HG02571 (cell line): Measurements from ENCODE around the gene CES3.

ENCODE experiments used
- ATAC-seq: cut with Tn5 transposase; IDR thresholded peaks from one replicate; pipeline ENCODE4 v1.9.1; 2021; ENCODE audit warnings: mild to moderate bottlenecking, moderate library complexity; ENCODE audit not compliant: unreplicated experiment

Gene CES3

DNA sequence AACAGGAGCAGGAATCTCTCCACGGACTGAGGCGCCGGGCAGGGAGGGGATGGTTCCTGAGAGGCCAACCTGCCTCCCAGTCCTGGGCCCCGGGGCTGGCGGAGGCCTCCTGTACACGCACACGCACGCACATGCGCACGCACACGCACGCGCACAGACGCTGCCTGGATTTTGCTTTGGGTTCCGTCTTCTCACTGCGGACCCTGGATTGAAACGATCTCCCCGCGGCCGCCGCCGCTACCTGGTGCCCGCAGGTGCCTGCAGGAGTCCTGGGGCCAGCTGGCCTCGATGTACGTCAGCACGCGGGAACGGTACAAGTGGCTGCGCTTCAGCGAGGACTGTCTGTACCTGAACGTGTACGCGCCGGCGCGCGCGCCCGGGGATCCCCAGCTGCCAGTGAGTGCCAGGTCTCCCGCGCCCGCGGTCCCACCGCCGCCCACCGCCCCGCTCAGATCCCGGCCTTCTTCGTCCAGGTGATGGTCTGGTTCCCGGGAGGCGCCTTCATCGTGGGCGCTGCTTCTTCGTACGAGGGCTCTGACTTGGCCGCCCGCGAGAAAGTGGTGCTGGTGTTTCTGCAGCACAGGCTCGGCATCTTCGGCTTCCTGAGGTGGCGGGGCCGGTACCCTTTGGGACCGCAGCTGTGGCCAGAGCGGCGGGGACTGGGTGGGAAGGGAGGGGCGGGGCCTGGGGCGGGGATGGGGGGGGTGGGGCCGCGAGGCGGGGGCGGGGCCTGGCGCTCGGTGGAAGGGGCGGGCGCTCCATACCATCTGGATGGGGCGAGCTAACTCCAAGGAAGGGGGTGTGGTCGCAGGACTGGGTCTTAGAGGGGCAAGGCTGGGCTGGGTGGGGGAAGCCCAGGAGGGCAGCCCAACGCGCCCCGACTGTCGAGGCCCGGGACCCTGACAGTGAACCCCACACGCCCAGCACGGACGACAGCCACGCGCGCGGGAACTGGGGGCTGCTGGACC is 39.6 kb downstream of the CES3 start:
- ATAC-seq: no peak

DNA sequence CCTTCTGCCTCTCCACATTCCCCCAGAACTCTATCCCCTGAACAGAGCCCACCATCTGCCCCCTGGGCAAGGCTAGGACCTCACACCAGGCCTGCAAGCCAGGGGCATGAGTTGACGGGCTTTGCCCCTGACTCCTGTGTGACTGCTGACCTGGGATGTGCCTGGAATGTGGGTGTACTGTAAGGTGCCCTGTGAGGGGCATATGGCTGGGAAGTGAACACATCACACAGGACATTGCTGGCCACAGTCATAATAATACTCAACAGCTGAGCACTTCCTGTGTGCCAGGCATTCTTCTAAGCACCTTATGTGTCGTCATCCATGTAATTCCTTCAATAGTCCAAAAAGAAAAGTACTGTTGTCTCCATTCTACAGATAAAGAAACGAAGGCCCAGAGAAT is 40.7 kb downstream of the CES3 start:
- ATAC-seq: no peak

DNA sequence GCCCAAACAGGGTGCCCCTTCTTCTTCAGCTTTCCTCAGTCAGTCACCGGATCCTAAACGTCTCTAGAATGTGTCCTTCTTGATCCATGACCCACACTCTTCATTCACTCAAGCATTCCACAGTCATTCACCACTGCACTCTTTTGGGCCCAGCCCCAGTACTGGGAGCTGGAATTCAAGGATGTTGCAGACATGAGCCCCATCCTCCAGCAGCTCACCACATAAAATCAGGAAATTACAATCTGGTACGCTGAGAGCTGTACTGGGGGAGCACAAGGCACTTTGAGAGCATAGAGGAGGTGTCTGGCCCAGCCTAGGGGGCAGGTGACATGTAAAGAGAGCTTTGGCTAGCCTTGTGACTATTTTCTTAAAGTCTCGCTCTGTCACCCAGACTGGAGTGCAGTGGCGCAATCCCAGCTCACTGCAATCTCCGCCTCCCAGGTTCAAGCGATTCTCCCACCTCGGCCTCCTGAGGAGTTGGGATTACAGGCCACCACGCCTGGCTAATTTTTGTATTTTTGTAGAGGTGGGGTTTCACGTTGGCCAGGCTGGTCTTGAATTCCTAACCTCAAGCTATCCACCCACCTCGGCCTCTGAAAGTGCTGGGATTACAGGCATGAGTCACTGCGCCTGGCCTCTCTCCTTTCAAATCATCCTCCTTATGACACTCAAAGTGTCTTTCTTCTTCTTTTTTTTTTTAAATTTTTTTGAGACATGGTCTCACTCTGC is 46.0 kb downstream of the CES3 start:
- ATAC-seq: no peak

DNA sequence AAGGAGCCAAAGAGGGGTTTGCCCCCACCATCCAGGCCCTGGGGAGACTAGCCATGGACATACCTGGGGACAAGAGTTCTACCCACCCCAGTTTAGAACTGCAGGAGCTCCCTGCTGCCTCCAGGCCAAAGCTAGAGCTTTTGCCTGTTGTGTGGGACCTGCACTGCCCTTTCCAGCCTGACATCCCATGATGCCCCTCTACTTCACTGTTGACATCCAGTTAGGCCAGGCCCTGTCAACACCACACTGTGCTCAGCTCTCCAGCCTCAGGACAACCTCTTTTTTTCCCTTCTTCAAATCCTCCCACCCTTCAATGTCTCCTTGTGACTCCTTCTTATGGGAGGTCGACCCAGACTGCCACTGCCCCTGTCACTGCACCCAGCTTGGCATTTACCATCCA is 48.1 kb downstream of the CES3 start:
- ATAC-seq: no peak

DNA sequence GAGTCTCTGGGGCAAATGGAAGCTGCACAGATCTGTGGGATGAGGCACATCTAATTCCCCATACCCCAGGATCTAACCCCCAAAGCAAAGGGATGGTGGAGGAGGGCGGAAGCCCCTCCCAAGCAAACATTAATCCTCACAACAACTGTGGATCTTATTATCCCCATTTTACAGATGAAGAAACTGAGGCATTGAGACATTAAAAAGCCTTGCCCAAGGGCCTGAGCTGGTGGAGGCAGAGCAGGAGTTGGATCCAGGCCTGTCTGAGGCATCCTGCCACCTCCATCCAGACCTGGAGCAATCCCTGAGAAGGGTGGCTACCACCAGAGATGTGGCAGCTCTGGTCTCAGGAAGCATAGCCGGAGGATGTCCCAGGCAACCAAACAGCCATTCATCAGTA is 50.2 kb downstream of the CES3 start:
- no peak for ATAC-seq

DNA sequence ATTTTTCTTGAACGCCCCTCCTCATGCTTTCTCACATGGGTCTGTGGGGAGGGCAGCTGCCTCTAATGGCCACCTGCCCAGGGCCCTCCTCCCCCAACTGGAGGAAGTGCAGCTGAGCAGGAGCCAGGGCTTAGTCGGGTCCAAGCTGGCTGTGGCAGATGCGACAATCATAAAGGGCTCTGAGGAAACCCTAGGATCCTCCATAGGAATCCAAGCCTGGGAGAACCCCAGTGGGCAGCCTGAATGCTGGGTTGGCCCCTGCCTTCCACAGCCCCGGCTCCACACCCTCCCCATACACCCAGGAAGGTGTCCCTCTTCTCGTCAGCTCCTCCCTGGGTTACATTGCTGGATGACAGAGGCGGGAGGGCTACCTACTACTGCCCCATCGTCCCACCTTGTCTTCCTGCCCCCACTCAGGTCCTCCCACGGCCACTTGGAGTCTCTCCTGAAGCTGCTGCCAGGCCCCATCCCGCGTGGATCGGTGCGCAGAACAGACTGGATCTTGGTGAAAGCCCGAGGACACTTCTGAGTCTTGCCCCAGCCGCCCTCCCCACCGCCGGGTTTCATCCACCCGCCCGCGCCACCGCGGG is 52.3 kb downstream of the CES3 start:
- ATAC-seq: no peak

- ATAC-seq: no peak
Measured at GRCh38 chr16:67013823-67014633, 53.0 kb downstream of the CES3 start.

GRCh38 chr16:67014634-67015312 is 53.7 kb downstream of the CES3 start:
- ATAC-seq: no peak

- no peak for ATAC-seq
Measured at GRCh38 chr16:67015313-67015731, 54.3 kb downstream of the CES3 start.

DNA sequence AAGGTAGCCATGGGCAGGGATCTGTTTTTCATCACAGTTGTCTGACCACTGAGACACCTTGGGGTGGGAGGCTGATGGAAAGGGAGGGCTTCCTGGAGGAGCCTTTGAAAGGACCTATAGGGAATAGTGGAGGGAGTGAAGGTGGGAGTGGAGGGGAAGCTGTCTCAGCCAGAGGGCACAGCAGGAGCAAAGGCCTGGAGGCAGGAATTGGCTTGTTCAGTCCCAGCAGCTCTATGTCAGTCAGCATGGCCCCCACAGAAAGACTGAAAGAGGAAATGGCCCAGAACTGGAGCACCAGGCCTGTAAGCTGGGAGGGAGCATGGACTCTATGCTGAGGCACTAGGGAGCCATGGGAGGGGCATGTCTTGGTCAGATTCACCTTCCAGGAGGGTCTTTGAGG is 55.1 kb downstream of the CES3 start:
- ATAC-seq: no peak

DNA sequence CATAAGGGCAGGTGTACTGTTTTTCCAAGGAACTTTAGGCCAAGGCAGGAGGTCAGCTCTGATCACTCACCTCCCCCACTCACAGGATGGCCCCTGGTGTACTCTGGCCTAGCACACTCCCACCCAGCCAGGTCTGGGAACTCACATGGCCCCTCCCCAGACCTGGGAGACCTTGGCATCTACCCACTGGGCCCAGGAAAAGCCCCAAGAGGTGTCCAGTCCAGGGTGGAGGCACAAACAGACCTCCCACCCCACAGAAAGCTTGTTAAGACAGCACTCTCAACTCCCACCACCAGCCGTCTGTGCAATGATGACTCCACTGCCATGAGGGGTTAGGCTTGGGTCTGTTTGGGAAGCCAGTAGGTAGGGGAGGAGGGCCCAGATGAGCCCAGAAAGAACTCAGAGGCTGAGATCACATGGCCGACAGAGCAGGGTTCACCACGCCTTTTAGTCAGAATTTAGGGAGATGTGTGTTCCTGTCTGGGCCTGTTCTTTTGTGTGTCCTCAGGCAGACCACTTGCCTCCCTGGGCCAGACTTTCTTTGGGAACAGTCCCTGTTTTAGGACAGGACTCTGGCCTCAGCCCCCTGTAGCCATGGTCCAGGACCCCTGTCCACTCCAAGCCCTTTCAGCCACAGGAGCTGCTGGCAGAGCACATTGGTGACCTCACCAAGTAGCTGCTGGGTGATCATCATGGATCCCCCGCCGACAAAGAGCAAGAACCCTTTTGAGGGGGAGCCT is 55.8 kb downstream of the CES3 start:
- no peak for ATAC-seq

DNA sequence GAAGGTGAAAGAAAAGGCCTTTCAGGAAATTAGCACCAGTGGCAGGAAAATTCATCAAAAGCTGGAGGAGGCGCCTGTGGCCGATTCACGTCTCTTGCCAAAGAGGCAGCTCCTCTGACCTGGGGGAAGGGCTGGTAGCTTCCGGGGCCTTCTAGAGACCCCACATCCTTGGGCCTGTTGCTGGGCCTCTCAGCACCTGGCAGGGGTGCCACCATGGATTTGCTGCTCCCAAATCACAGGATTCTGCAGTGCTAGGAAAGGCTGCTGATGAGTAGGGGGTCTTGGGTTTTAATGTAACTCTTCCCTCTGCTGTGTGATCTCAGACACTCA is 56.3 kb downstream of the CES3 start:
- no peak for ATAC-seq

DNA sequence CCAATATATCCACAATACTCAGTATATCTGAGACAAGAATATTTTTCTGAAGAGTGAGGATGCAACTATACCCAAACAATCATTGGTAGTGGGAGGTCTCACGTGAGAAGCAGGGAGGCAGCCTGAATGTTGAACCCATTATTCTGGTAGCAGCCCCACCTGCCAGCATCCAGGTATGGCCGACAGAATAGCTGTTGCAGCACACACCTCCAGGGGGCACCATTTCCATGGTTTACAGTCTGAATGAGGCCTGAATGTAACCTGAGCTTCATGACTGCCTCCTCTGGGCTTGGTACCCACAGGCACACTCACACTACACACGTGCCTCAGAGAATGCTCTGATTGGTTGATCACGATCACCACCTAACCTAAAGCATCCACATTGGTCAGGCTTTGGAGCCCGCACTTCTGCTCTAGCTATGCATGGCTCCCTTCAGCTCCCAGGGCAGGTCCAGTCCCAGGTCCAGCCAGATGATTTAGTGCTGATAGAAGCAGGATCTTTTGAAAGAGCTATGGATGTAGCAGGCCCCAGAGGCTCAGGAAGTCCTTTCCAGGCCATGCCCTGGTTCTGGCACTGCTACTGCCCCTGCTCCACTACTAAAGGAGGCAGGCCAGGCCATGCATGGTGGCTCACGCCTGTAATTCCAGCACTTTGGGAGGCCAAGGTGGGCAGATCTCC is 56.9 kb downstream of the CES3 start:
- peak; percentile 68 for ATAC-seq

DNA sequence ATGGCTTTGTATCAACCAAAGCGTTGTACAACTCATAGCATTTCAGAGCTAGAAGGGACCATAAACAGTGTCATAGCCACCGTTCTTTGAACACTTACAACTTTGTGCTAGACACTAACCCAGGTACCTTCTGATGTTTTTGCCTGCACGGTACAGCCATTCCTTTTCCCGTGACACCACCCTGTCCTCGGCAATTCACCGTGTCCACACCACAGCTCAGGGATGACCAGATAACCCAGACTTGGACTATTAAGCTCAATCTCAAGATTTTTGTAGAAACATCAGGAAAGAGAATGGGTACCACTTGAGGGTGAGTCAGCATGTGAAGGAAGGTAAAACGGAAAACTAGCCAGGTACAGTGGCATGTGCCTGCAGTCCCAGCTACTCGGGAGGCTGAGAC is 58.1 kb downstream of the CES3 start:
- no peak for ATAC-seq

DNA sequence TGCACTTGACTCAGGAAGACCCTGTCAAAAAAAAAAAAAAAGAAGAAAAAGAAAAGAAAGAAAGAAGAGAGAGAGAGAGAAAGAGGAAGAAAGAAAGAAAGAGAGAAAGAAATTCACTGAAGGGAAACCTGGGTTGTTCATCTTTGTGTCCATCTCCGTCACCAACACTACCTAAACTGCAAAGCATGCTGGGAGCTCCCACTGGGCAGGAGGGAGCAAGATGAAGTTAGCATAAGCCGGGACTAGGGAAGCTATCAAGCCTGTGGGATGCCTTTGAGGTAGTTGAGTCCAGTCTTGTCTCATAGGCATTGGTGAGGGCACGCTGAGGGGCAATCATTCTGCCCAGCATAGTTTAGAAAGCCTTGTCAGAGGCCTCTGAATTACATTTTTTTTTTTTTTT is 60.3 kb downstream of the CES3 start:
- no peak for ATAC-seq

- no peak for ATAC-seq
Measured at GRCh38 chr16:67022531-67023214, 61.6 kb downstream of the CES3 start.

DNA sequence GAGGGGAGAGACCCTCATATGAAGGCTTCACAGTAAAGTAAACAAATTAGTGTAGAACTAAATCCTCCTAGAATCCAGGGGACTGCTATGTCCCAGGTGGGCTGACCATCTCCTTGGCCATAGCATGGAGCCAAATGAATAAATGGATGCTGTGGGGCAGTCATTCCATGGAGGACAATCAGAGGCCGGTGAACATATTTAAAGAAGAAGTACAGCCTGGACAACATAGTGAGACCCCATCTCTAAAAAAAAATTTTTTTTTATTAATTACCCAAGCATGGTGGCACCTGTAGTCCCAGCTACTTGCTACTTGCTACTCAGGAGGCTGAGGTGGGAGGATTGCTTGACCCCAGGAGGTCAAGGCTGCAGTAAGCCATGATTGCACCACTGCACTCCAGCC is 62.6 kb downstream of the CES3 start:
- no peak for ATAC-seq
